A673 (cell line): ENCODE data around the gene LINC00305. TPM values are rescaled to one million over a fixed set of nuclear protein-coding genes. Genes with fewer than 3 reads are reported as not detected.
A peak's percentile ranks its signal among the peaks of the same experiment; 100 is the strongest.

Experiments
- BruUV-seq: library from RNA; stranded (reverse); fragments of 400-500 nt; replicated peaks from 2 replicates; lab custom pipeline; 2021; lab: Mats Ljungman, UMichigan
- CTCF ChIA-PET: fragments of 300-600 bp; sonication (Branson Sonifier 250); formaldehyde crosslinking; loops from one replicate; lab custom pipeline; 2022; ENCODE audit warnings: antibody characterized with exemption; lab: Charles Lee
- POLR2A ChIA-PET: fragments of 300-600 bp; sonication (Branson Sonifier 250); formaldehyde crosslinking; loops from one replicate; lab custom pipeline; 2022; ENCODE audit warnings: antibody characterized with exemption; ENCODE audit not compliant: low non-redundant PET; lab: Charles Lee
- DNase-seq: peaks from one replicate; pipeline ENCODE4 v3.0.0-alpha.2; 2015; ENCODE audit warnings: low spot score
- H3K27ac ChIP-seq: fragments of 200-600 bp; sonication (generic); 2 replicates; pipeline ENCODE4 v1.5.1; 2016; ENCODE audit warnings: mixed run types, low read depth, mild to moderate bottlenecking, mixed read lengths, antibody characterized with exemption, low read length; ENCODE audit not compliant: poor library complexity, severe bottlenecking
- H3K27me3 ChIP-seq: fragments of 200-600 bp; sonication (generic); replicated peaks from 2 replicates; pipeline ENCODE4 v1.6.1; 2017; ENCODE audit warnings: mixed run types, low read depth, mild to moderate bottlenecking, mixed read lengths, antibody characterized with exemption, low read length; ENCODE audit not compliant: insufficient read depth, poor library complexity
- H3K36me3 ChIP-seq: fragments of 200-600 bp; sonication (generic); 2 replicates; pipeline ENCODE4 v1.6.1; 2016; ENCODE audit warnings: mixed run types, mild to moderate bottlenecking, mixed read lengths, antibody characterized with exemption, low read length; ENCODE audit not compliant: insufficient read depth, poor library complexity, severe bottlenecking
- H3K4me1 ChIP-seq: fragments of 200-600 bp; sonication (generic); 2 replicates; pipeline ENCODE4 v1.6.1; 2017; ENCODE audit warnings: mixed run types, mild to moderate bottlenecking, mixed read lengths, antibody characterized with exemption, low read length; ENCODE audit not compliant: insufficient read depth, poor library complexity, severe bottlenecking
- H3K4me3 ChIP-seq: fragments of 200-600 bp; sonication (generic); 2 replicates; pipeline ENCODE4 v1.5.1; 2016; ENCODE audit warnings: low read depth, mixed run types, mild to moderate bottlenecking, mixed read lengths, low read length; ENCODE audit not compliant: poor library complexity, severe bottlenecking
- H3K9me3 ChIP-seq: fragments of 200-600 bp; sonication (generic); 2 replicates; pipeline ENCODE4 v1.6.1; 2016; ENCODE audit warnings: mixed run types, low read depth, mild to moderate bottlenecking, mixed read lengths, antibody characterized with exemption, low read length; ENCODE audit not compliant: poor library complexity, severe bottlenecking
- CTCF ChIP-seq: fragments of 300-800, 200-600 bp; sonication (generic); conservative IDR thresholded peaks from 2 replicates; pipeline ENCODE4 v1.5.1; 2017; ENCODE audit warnings: low read depth, mild to moderate bottlenecking, antibody characterized with exemption, low read length, moderate library complexity, mixed read lengths
- EZH2 ChIP-seq: fragments of 200-600 bp; sonication (generic); IDR thresholded peaks from 2 replicates; pipeline ENCODE4 v1.6.1; 2017; ENCODE audit warnings: borderline replicate concordance, low read depth, mild to moderate bottlenecking, mixed read lengths, antibody characterized with exemption, low read length; ENCODE audit not compliant: poor library complexity, severe bottlenecking
- intact Hi-C: fragments of 100-400 bp; cut with micrococcal nuclease; formaldehyde crosslinking; loops from one replicate; pipeline ENCODE4 v1.10.0; 2022; ENCODE audit not compliant: unreplicated experiment
- total RNA-seq: library from RNA; stranded (reverse); gene quantifications from 2 replicates; pipeline ENCODE4 v1.2.3, GENCODE V29; 2021

The LINC00305 gene
- total RNA-seq, 1 experiment from 2014 or later, result not detected

GRCh38 chr18:64099244-64099643 is 49.6 kb downstream of the LINC00305 start:
- Histone ChIP-seq H3K27ac (no peak overlapping the region), H3K4me3 (no peak overlapping the region), H3K36me3 (no peaks in the 10 kb centered on the region), H3K9me3 (no peaks in the 10 kb centered on the region), H3K4me1 (peaks cover 6% of the 10 kb centered on the region), H3K27me3 (no peaks in the 10 kb centered on the region)
- BruUV-seq, result no TSS peak
- no peak for DNase-seq
- intact Hi-C loops, result loop anchor here (5.0 to 10.0 kb wide), 2 partner anchors 308 to 996 kb away; no protein-coding TSS in a partner anchor
- ChIA-PET POLR2A (no interaction called here), CTCF (no interaction called here)
- TF ChIP-seq CTCF, result no peak
- TF ChIP-seq EZH2, result no peak

GRCh38 chr18:64097497-64097896 is 51.4 kb downstream of the LINC00305 start:
- TF ChIP-seq CTCF (peak; percentile 57; the same call in 1 of the 2 replicates), EZH2 (no peak)
- H3K36me3 ChIP-seq, result no peaks in the 10 kb centered on the region
- no peak overlapping the region for H3K27ac ChIP-seq
- CTCF ChIA-PET, result no interaction called here
- no peaks in the 10 kb centered on the region for H3K27me3 ChIP-seq
- peak; percentile 12 for DNase-seq
- intact Hi-C loops, result loop anchor here (5.0 to 10.0 kb wide), 2 partner anchors 310 to 997 kb away; no protein-coding TSS in a partner anchor
- no peaks in the 10 kb centered on the region for H3K9me3 ChIP-seq
- peaks cover 6% of the 10 kb centered on the region for H3K4me1 ChIP-seq
- H3K4me3 ChIP-seq, result no peak overlapping the region
- no TSS peak for BruUV-seq
- POLR2A ChIA-PET, result no interaction called here

GRCh38 chr18:64095056-64095455 is 53.8 kb downstream of the LINC00305 start:
- POLR2A ChIA-PET, result no interaction called here
- intact Hi-C loops, result loop anchor here (5.0 to 10.0 kb wide), 2 partner anchors 312 to 1000 kb away; no protein-coding TSS in a partner anchor

More at GRCh38 chr18:64095056-64095455, 53.8 kb downstream of the LINC00305 start:
- DNase-seq, result no peak
- Histone ChIP-seq H3K4me1 (peaks cover 4% of the 10 kb centered on the region), H3K4me3 (no peak overlapping the region), H3K27me3 (no peaks in the 10 kb centered on the region), H3K27ac (no peak overlapping the region), H3K9me3 (no peaks in the 10 kb centered on the region), H3K36me3 (no peaks in the 10 kb centered on the region)
- CTCF ChIA-PET, result no interaction called here
- no peak for TF ChIP-seq EZH2
- no peak for TF ChIP-seq CTCF
- no TSS peak for BruUV-seq
